CD4-positive, CD25-positive, alpha-beta regulatory T cell (primary cell): Measurements from ENCODE around the gene CLCA1. TPM values are rescaled to one million over a fixed set of nuclear protein-coding genes. Genes with fewer than 3 reads are reported as not detected.
A peak's percentile ranks its signal among the peaks of the same experiment; 100 is the strongest.

Source experiments
- ATAC-seq, 2 donors: fragments of 150-1000 bp; cut with Tn5 transposase; one replicate each; pipeline ENCODE4 v1.10.0; 2021; ENCODE audit warnings: low read depth in 2 of 2, moderate number of reproducible peaks in 2 of 2, moderate library complexity in 1 of 2
- DNase-seq, 3 donors: peaks; one replicate each; pipeline versions ENCODE4 v3.0.0 to v3.0.0-alpha.2; 2012 to 2022; ENCODE audit warnings: mixed read lengths in 1 of 3
- H3K27ac ChIP-seq: one replicate; pipeline ENCODE4 v1.7.0; 2013; ENCODE audit warnings: mild to moderate bottlenecking, low read length; ENCODE audit not compliant: insufficient read depth, poor library complexity, severe bottlenecking
- H3K27me3 ChIP-seq: one replicate; pipeline ENCODE4 v1.7.0; 2013; ENCODE audit warnings: low read length; ENCODE audit not compliant: control insufficient read depth, insufficient read depth
- H3K36me3 ChIP-seq: one replicate; pipeline ENCODE4 v1.7.0; 2013; ENCODE audit warnings: mild to moderate bottlenecking, low read length, moderate library complexity; ENCODE audit not compliant: control insufficient read depth, insufficient read depth
- H3K4me1 ChIP-seq: 2 replicates; pipeline ENCODE4 v1.7.0; 2013; ENCODE audit warnings: mild to moderate bottlenecking, low read length; ENCODE audit not compliant: insufficient read depth, control insufficient read depth, poor library complexity, severe bottlenecking
- H3K4me3 ChIP-seq: one replicate; pipeline ENCODE4 v1.7.0; 2013; ENCODE audit warnings: low read depth, mild to moderate bottlenecking, low read length, moderate library complexity
- H3K9me3 ChIP-seq, 2 experiments: 1 replicate in 1 of 2; 2 replicates in 1 of 2; pipeline ENCODE4 v1.7.0; 2013; ENCODE audit warnings: low read length in 2 of 2, mild to moderate bottlenecking in 1 of 2, moderate library complexity in 1 of 2; ENCODE audit not compliant: control insufficient read depth in 2 of 2
- H3K27ac Mint-ChIP-seq, 3 donors: one replicate each; pipeline ENCODE4 v1.8.0; 2020 to 2022; ENCODE audit warnings: mild to moderate bottlenecking in 3 of 3, mixed read lengths in 3 of 3, moderate library complexity in 2 of 3
- H3K27me3 Mint-ChIP-seq: one replicate; pipeline ENCODE4 v1.8.0; 2022; ENCODE audit warnings: mild to moderate bottlenecking, mixed read lengths
- H3K36me3 Mint-ChIP-seq: one replicate; pipeline ENCODE4 v1.8.0; 2020; ENCODE audit warnings: mixed read lengths
- H3K4me1 Mint-ChIP-seq, 4 donors: one replicate each; pipeline ENCODE4 v1.8.0; 2020 to 2022; ENCODE audit warnings: mixed read lengths in 4 of 4, mild to moderate bottlenecking in 1 of 4
- H3K4me3 Mint-ChIP-seq, 4 donors: one replicate each; pipeline ENCODE4 v1.8.0; 2020 to 2022; ENCODE audit warnings: mild to moderate bottlenecking in 4 of 4, mixed read lengths in 4 of 4, moderate library complexity in 3 of 4
- H3K9me3 Mint-ChIP-seq, 7 donors: one replicate each; pipeline ENCODE4 v1.8.0; 2020 to 2022; ENCODE audit warnings: mixed read lengths in 7 of 7, mild to moderate bottlenecking in 3 of 7, moderate library complexity in 2 of 7
- polyA plus RNA-seq, 4 donors: library from polyadenylated mRNA; unstranded; fragments of 300-500 nt; fragmentation: Illumina TruSeq; gene quantifications; one replicate each; pipeline ENCODE4 v1.2.3, GENCODE V29; 2021
- total RNA-seq: library from RNA; stranded (reverse); gene quantifications from one replicate; pipeline ENCODE4 v1.2.3, GENCODE V29; 2022

The CLCA1 gene
- total RNA-seq (not detected), polyA plus RNA-seq (not detected)

DNA sequence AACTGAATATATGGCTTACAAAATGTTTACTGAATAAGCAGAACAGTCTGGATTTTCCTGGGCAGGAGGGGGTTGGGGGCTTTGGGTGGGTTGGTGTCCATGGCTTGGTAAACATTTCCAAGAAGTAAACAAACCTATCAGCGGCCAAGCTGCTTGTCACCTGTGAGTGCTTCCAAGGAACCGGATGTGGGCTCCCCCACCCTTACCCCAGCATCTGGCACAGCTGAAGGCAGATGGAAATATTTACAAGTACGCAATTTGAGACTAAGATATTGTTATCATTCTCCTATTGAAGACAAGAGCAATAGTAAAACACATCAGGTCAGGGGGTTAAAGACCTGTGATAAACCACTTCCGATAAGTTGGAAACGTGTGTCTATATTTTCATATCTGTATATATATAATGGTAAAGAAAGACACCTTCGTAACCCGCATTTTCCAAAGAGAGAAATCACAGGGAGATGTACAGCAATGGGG is at the start of gene CLCA1:
Gene CLCA1 (plus strand): TSS at position 427 of the 477 bp plus-strand sequence. CDS start 45 bp downstream, at position 472.
- no peaks in the 10 kb centered on the region for H3K4me1 Mint-ChIP-seq
- Histone ChIP-seq H3K27ac (no peak within 1 kb of the TSS), H3K9me3 (no peaks in the 10 kb centered on the region), H3K27me3 (peaks cover 5% of the 10 kb centered on the region), H3K36me3 (no peaks in the 10 kb centered on the region), H3K4me3 (no peak within 1 kb of the TSS), H3K4me1 (no peaks in the 10 kb centered on the region)
- peaks cover 12% of the 10 kb centered on the region for H3K27me3 Mint-ChIP-seq
- DNase-seq, result no peak
- H3K4me3 Mint-ChIP-seq, result no peak within 1 kb of the TSS
- no peak for ATAC-seq
- H3K27ac Mint-ChIP-seq, result no peak within 1 kb of the TSS
- peaks cover 0 to 1% (median 0%) of the 10 kb centered on the region in 7 donors for H3K9me3 Mint-ChIP-seq
- no peaks in the 10 kb centered on the region for H3K36me3 Mint-ChIP-seq

- Mint-ChIP-seq H3K27ac (peak overlapping the region in 2 of 3 donors; percentile 60 to 61), H3K4me1 (peaks cover 2 to 7% (median 5%) of the 10 kb centered on the region in 4 donors), H3K4me3 (peak overlapping the region in 1 of 4 donors; percentile 74), H3K9me3 (peaks cover 0 to 2% (median 0%) of the 10 kb centered on the region in 7 donors), H3K36me3 (no peaks in the 10 kb centered on the region), H3K27me3 (peaks cover 25% of the 10 kb centered on the region)
- H3K4me1 ChIP-seq, result no peaks in the 10 kb centered on the region
- peaks cover 7% of the 10 kb centered on the region for H3K27me3 ChIP-seq
- DNase-seq, result peak in 2 of 3 donors; percentile 54 to 68
- H3K9me3 ChIP-seq, result no peaks in the 10 kb centered on the region
- peak overlapping the region; percentile 35 for H3K4me3 ChIP-seq
- H3K27ac ChIP-seq, result no peak overlapping the region
- peak; percentile 80 to 88 for ATAC-seq
- H3K36me3 ChIP-seq, result no peaks in the 10 kb centered on the region
Measured at GRCh38 chr1:86419277-86419903, 49.3 kb upstream of the CLCA1 start.

- H3K27me3 Mint-ChIP-seq, result peaks cover 32% of the 10 kb centered on the region
- peaks cover 2 to 7% (median 5%) of the 10 kb centered on the region in 4 donors for H3K4me1 Mint-ChIP-seq
- no peaks in the 10 kb centered on the region for H3K9me3 Mint-ChIP-seq
- Histone ChIP-seq H3K36me3 (no peaks in the 10 kb centered on the region), H3K27ac (no peak overlapping the region), H3K4me3 (no peak overlapping the region), H3K4me1 (no peaks in the 10 kb centered on the region), H3K9me3 (no peaks in the 10 kb centered on the region), H3K27me3 (peaks cover 14% of the 10 kb centered on the region)
- H3K27ac Mint-ChIP-seq, result no peak overlapping the region
- ATAC-seq (no peak), DNase-seq (no peak)
- H3K4me3 Mint-ChIP-seq, result no peak overlapping the region
- no peaks in the 10 kb centered on the region for H3K36me3 Mint-ChIP-seq
Measured at GRCh38 chr1:86421601-86422280, 47.0 kb upstream of the CLCA1 start.

- H3K36me3 ChIP-seq, result no peaks in the 10 kb centered on the region
- no peaks in the 10 kb centered on the region for H3K9me3 ChIP-seq
- Mint-ChIP-seq H3K4me3 (no peak overlapping the region), H3K9me3 (no peaks in the 10 kb centered on the region), H3K27ac (no peak overlapping the region), H3K27me3 (peaks cover 32% of the 10 kb centered on the region), H3K36me3 (no peaks in the 10 kb centered on the region), H3K4me1 (peaks cover 2 to 7% (median 5%) of the 10 kb centered on the region in 4 donors)
- peaks cover 14% of the 10 kb centered on the region for H3K27me3 ChIP-seq
- no peaks in the 10 kb centered on the region for H3K4me1 ChIP-seq
- ATAC-seq (no peak), DNase-seq (no peak)
- no peak overlapping the region for H3K27ac ChIP-seq
- no peak overlapping the region for H3K4me3 ChIP-seq
Measured at GRCh38 chr1:86423473-86423872, 45.3 kb upstream of the CLCA1 start.

GRCh38 chr1:86423873-86424272 is 44.9 kb upstream of the CLCA1 start, which contains the start of gene CLCA2:
TSS of gene CLCA2 (plus strand) at chr1:86424171. CDS start at chr1:86424248, 77 bp downstream.
- ATAC-seq, result no peak
- H3K4me3 ChIP-seq, result no peak within 1 kb of the TSS
- H3K4me3 Mint-ChIP-seq, result no peak within 1 kb of the TSS
- H3K27ac ChIP-seq, result no peak within 1 kb of the TSS
- no peak within 1 kb of the TSS for H3K27ac Mint-ChIP-seq
- no peaks in the 10 kb centered on the region for H3K36me3 ChIP-seq
- H3K9me3 Mint-ChIP-seq, result no peaks in the 10 kb centered on the region
- H3K4me1 Mint-ChIP-seq, result peaks cover 2 to 7% (median 5%) of the 10 kb centered on the region in 4 donors
- H3K36me3 Mint-ChIP-seq, result no peaks in the 10 kb centered on the region
- H3K27me3 Mint-ChIP-seq, result peaks cover 32% of the 10 kb centered on the region
- peaks cover 14% of the 10 kb centered on the region for H3K27me3 ChIP-seq
- H3K4me1 ChIP-seq, result no peaks in the 10 kb centered on the region
- H3K9me3 ChIP-seq, result no peaks in the 10 kb centered on the region
- no peak for DNase-seq

DNA sequence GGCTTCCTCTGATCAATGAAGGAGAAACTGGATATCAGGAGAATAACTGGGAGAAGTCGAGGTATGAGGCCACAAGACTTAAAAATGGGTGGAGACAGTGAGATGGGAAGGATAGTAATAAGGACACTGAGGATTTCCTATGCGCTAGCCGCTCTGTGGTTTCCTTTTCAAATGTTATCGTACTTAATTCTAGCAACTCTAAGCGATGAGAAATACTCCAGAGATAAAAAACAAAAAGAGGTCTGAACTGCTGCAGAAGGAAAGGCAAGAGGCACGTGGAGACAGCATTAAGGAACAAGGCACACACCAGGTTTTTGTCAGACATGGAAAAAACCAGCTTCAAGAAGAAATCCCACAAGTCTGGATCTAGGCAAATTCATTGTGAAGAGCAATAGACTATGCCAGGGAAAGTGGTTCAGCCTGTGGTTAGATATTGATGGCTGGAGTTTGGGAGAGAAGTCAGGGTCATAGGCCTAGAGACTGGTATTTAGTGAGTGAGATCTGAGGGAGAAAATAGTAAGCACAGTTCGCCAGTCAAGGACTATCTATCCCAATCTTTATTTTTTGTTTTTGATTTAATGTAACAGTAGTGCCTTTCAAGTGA is 39.5 kb upstream of the CLCA1 start:
- no peak overlapping the region for H3K4me3 ChIP-seq
- H3K36me3 Mint-ChIP-seq, result no peaks in the 10 kb centered on the region
- H3K27me3 ChIP-seq, result peaks cover 12% of the 10 kb centered on the region
- DNase-seq (peak in 1 of 3 donors; percentile 6), ATAC-seq (no peak)
- H3K27ac ChIP-seq, result no peak overlapping the region
- no peaks in the 10 kb centered on the region for H3K9me3 Mint-ChIP-seq
- no peaks in the 10 kb centered on the region for H3K4me1 ChIP-seq
- H3K27ac Mint-ChIP-seq, result no peak overlapping the region
- no peaks in the 10 kb centered on the region for H3K4me1 Mint-ChIP-seq
- no peak overlapping the region for H3K4me3 Mint-ChIP-seq
- H3K36me3 ChIP-seq, result no peaks in the 10 kb centered on the region
- H3K27me3 Mint-ChIP-seq, result peaks cover 12% of the 10 kb centered on the region
- no peaks in the 10 kb centered on the region for H3K9me3 ChIP-seq

- Histone ChIP-seq H3K4me1 (no peaks in the 10 kb centered on the region), H3K9me3 (no peaks in the 10 kb centered on the region), H3K27me3 (peaks cover 14% of the 10 kb centered on the region), H3K4me3 (no peak overlapping the region), H3K36me3 (no peaks in the 10 kb centered on the region), H3K27ac (no peak overlapping the region)
- no peaks in the 10 kb centered on the region for H3K9me3 Mint-ChIP-seq
- H3K27me3 Mint-ChIP-seq, result peaks cover 13% of the 10 kb centered on the region
- H3K4me1 Mint-ChIP-seq, result no peaks in the 10 kb centered on the region
- DNase-seq (peak in 1 of 3 donors; percentile 42), ATAC-seq (no peak)
- no peaks in the 10 kb centered on the region for H3K36me3 Mint-ChIP-seq
- no peak overlapping the region for H3K27ac Mint-ChIP-seq
- no peak overlapping the region for H3K4me3 Mint-ChIP-seq
Measured at GRCh38 chr1:86429835-86430234, 38.9 kb upstream of the CLCA1 start.
